K562 (cell line): ENCODE measurements around the gene SLC2A4. TPM values are rescaled to one million over a fixed set of nuclear protein-coding genes. Genes with fewer than 3 reads are reported as not detected.

Experiments
- DMBX1 ChIP-seq: fragments of 250-450 bp; sonication (Bioruptor Pico); IDR thresholded peaks from 2 replicates; pipeline ENCODE4 v1.8.0; 2022; ENCODE audit warnings: inconsistent platforms, mild to moderate bottlenecking, moderate library complexity, borderline replicate concordance
- ESRRA ChIP-seq: fragments of 450-650 bp; IDR thresholded peaks from 2 replicates; pipeline ENCODE4 v1.6.1; 2014; ENCODE audit warnings: low read depth, mild to moderate bottlenecking, moderate library complexity, borderline replicate concordance
- HDAC3 ChIP-seq: fragments of 450-650 bp; IDR thresholded peaks from 2 replicates; pipeline ENCODE4 v1.6.1; 2018; ENCODE audit warnings: borderline replicate concordance, mild to moderate bottlenecking, moderate library complexity; ENCODE audit not compliant: partially characterized antibody
- MTA3 ChIP-seq: fragments of 450-650 bp; formaldehyde crosslinking; IDR thresholded peaks from 2 replicates; pipeline ENCODE4 v1.6.1; 2017; ENCODE audit warnings: mild to moderate bottlenecking, borderline replicate concordance
- NR2C1 ChIP-seq, 2 experiments: fragments of 450-650 bp; IDR thresholded peaks; 2 replicates each; pipeline ENCODE4 v1.6.1; 2017; ENCODE audit warnings: mild to moderate bottlenecking in 2 of 2, antibody characterized with exemption in 1 of 2, inconsistent platforms in 1 of 2, missing compliant biosample characterization in 1 of 2, missing genetic modification characterization in 1 of 2
- POLR3G ChIP-seq: IDR thresholded peaks from 2 replicates; pipeline ENCODE4 v1.6.1; 2011; ENCODE audit not compliant: insufficient read length, insufficient replicate concordance; ENCODE audit errors: extremely low read depth
- RAD51 ChIP-seq: fragments of 450-650 bp; IDR thresholded peaks from 2 replicates; pipeline ENCODE4 v1.7.1; 2016; ENCODE audit warnings: low read depth, mild to moderate bottlenecking, borderline replicate concordance
- YBX1 ChIP-seq: fragments of 450-650 bp; IDR thresholded peaks from 2 replicates; pipeline ENCODE4 v1.7.1; 2016; ENCODE audit warnings: mild to moderate bottlenecking
- ZNF780A ChIP-seq: fragments of 250-450 bp; sonication (Bioruptor Pico); IDR thresholded peaks from 2 replicates; pipeline ENCODE4 v1.5.0; 2021; ENCODE audit warnings: mild to moderate bottlenecking
- ZNF830 ChIP-seq: fragments of 250-450 bp; sonication (Bioruptor Pico); IDR thresholded peaks from 2 replicates; pipeline ENCODE4 v1.5.0; 2021; ENCODE audit warnings: mild to moderate bottlenecking
- polyA plus RNA-seq, 8 experiments: library from polyadenylated mRNA; depleted of rRNA in 4 of 8; stranded (reverse) in 5 of 8; unstranded in 3 of 8; fragments of >200 nt; fragmentation: Nextera tagmentation in 2 of 8; fragmentation: Illumina TruSeq in 1 of 8; extraction: Ambion mirVana in 2 of 8; extraction: Trizol in 1 of 8; gene quantifications; 2 replicates each; pipeline versions ENCODE4 v1.2.1 to v1.2.3, GENCODE V29; 2011 to 2014; ENCODE audit warnings: inconsistent platforms in 1 of 8, missing spikeins in 1 of 8
- total RNA-seq, 7 experiments: library from RNA; depleted of rRNA in 6 of 7; stranded (reverse); fragments of >200 nt in 6 of 7; fragmentation: Illumina TruSeq in 2 of 7; extraction: Trizol in 2 of 7; gene quantifications; 2 replicates each; pipeline versions ENCODE4 v1.2.1 to v1.2.3, GENCODE V29; 2011 to 2021; ENCODE audit warnings: low replicate concordance in 1 of 7
- TF ChIP-seq, protein P1 (sequence below): fragments of 450-650 bp; IDR thresholded peaks from 2 replicates; pipeline ENCODE4 v1.6.1; 2018; ENCODE audit not compliant: partially characterized antibody
- TF ChIP-seq, protein P2 (sequence below), 2 experiments: IDR thresholded peaks in 1 of 2; conservative IDR thresholded peaks in 1 of 2; 2 replicates each; pipeline ENCODE4 v1.6.1; 2016; ENCODE audit warnings: low read depth in 2 of 2, mild to moderate bottlenecking in 1 of 2, missing compliant biosample characterization in 1 of 2, missing genetic modification characterization in 1 of 2, moderate library complexity in 1 of 2
- TF ChIP-seq, protein P3 (sequence below): fragments of 250-450 bp; sonication (Bioruptor Pico); IDR thresholded peaks from 2 replicates; pipeline ENCODE4 v1.9.0; 2021; ENCODE audit warnings: mild to moderate bottlenecking, inconsistent platforms
- TF ChIP-seq, protein P4 (sequence below): IDR thresholded peaks from 2 replicates; pipeline ENCODE4 v1.6.1; 2011; ENCODE audit not compliant: insufficient read length; ENCODE audit errors: extremely low read depth

SLC2A4 gene
- total and polyA plus RNA-seq, 9 of the 15 experiments (the other 6 are each of a cell fraction or from before 2014, with no cell fraction given): 0.74 to 3.5 (median 1.6) TPM

DNA sequence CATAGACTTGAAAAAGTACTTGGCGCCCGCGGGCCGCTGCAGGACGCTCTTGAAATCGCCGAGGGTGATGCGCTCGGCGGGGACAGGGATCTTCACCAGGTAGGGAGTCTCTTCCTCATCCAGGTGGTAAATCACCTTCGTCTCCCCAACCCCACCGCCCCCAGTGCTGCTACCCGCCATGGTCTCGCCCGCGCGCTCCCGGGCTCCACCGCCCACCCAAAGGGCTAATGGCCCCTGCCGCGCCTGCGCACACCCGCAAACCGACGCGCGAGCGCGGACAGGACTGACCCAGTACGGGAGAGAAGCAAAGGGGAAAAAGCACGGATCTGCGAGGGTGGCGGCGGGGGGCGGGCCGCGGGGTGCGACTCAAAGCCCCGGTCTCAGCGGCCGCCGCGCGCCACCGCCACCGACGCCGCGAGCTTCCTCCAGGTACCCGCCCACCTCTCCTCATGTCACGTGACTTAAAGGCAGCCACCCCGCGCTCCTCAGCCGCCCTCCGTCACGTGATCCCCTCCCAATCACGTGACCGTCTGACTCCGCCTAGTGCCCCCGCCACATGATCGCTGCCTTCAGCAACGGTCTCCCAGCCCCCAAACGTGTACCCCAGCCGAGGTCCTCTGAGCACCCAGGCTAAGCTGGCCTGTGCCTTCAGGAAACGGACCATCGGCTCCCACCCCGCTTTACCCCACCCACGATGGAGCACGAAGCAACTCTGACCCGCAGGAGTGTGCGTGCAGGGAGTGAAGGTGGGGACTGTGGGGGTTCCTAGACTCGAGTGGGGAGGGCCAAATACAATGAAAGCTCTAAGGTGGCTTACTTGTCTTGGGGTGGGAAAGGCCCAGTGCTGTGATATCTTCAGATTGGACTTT is 47.2 kb upstream of the SLC2A4 start, which contains the start of gene DVL2 (continued):
- TF ChIP-seq, protein P1, sequence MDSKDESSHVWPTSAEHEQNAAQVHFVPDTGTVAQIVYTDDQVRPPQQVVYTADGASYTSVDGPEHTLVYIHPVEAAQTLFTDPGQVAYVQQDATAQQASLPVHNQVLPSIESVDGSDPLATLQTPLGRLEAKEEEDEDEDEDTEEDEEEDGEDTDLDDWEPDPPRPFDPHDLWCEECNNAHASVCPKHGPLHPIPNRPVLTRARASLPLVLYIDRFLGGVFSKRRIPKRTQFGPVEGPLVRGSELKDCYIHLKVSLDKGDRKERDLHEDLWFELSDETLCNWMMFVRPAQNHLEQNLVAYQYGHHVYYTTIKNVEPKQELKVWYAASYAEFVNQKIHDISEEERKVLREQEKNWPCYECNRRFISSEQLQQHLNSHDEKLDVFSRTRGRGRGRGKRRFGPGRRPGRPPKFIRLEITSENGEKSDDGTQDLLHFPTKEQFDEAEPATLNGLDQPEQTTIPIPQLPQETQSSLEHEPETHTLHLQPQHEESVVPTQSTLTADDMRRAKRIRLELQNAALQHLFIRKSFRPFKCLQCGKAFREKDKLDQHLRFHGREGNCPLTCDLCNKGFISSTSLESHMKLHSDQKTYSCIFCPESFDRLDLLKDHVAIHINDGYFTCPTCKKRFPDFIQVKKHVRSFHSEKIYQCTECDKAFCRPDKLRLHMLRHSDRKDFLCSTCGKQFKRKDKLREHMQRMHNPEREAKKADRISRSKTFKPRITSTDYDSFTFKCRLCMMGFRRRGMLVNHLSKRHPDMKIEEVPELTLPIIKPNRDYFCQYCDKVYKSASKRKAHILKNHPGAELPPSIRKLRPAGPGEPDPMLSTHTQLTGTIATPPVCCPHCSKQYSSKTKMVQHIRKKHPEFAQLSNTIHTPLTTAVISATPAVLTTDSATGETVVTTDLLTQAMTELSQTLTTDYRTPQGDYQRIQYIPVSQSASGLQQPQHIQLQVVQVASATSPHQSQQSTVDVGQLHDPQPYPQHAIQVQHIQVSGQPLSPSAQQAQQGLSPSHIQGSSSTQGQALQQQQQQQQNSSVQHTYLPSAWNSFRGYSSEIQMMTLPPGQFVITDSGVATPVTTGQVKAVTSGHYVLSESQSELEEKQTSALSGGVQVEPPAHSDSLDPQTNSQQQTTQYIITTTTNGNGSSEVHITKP: peak; percentile 96
- TF ChIP-seq POLR3G: no peak
- TF ChIP-seq MTA3: peak; percentile 85; the same call in 1 of the 2 replicates
- TF ChIP-seq, protein P2, sequence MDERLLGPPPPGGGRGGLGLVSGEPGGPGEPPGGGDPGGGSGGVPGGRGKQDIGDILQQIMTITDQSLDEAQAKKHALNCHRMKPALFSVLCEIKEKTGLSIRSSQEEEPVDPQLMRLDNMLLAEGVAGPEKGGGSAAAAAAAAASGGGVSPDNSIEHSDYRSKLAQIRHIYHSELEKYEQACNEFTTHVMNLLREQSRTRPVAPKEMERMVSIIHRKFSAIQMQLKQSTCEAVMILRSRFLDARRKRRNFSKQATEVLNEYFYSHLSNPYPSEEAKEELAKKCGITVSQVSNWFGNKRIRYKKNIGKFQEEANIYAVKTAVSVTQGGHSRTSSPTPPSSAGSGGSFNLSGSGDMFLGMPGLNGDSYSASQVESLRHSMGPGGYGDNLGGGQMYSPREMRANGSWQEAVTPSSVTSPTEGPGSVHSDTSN (CRISPR knock-in tag; IDR thresholded peaks at IDR 0.05; ENCODE audit: low read depth): no peak
- TF ChIP-seq, protein P2 (tag; conservative IDR thresholded peaks at IDR 0.05; ENCODE audit: low read depth): no peak
- no peak for TF ChIP-seq ZNF780A (CRISPR knock-in tag)
- TF ChIP-seq, protein P3, sequence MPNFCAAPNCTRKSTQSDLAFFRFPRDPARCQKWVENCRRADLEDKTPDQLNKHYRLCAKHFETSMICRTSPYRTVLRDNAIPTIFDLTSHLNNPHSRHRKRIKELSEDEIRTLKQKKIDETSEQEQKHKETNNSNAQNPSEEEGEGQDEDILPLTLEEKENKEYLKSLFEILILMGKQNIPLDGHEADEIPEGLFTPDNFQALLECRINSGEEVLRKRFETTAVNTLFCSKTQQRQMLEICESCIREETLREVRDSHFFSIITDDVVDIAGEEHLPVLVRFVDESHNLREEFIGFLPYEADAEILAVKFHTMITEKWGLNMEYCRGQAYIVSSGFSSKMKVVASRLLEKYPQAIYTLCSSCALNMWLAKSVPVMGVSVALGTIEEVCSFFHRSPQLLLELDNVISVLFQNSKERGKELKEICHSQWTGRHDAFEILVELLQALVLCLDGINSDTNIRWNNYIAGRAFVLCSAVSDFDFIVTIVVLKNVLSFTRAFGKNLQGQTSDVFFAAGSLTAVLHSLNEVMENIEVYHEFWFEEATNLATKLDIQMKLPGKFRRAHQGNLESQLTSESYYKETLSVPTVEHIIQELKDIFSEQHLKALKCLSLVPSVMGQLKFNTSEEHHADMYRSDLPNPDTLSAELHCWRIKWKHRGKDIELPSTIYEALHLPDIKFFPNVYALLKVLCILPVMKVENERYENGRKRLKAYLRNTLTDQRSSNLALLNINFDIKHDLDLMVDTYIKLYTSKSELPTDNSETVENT: peak; percentile 70; the same call in 1 of the 2 replicates
- TF ChIP-seq, protein P4, sequence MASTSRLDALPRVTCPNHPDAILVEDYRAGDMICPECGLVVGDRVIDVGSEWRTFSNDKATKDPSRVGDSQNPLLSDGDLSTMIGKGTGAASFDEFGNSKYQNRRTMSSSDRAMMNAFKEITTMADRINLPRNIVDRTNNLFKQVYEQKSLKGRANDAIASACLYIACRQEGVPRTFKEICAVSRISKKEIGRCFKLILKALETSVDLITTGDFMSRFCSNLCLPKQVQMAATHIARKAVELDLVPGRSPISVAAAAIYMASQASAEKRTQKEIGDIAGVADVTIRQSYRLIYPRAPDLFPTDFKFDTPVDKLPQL: no peak
- no peak; the same call in 1 of the 2 replicates for TF ChIP-seq ESRRA
- TF ChIP-seq RAD51: peak; percentile 100
- no peak for TF ChIP-seq YBX1
- TF ChIP-seq NR2C1 (IDR thresholded peaks at IDR 0.05): peak; percentile 75
- TF ChIP-seq NR2C1 (tag; IDR thresholded peaks at IDR 0.05): peak; percentile 56
- 0 out of 2 replicates have a peak, but pooled peaks have one; percentile 34 for TF ChIP-seq DMBX1 (CRISPR knock-in tag)
- no peak for TF ChIP-seq HDAC3
- peak; percentile 91; the same call in 1 of the 2 replicates for TF ChIP-seq ZNF830 (CRISPR knock-in tag)
